MG63 (cell line): ENCODE data around the gene RASA3. TPM values are rescaled to one million over a fixed set of nuclear protein-coding genes. Genes with fewer than 3 reads are reported as not detected.
A peak's percentile ranks its signal among the peaks of the same experiment; 100 is the strongest.

Experiments used
- DNase-seq: peaks from one replicate; pipeline ENCODE4 v3.0.0-alpha.2; 2020
- H3K27me3 ChIP-seq: fragments of 250-450 bp; sonication (Bioruptor Pico); 2 replicates; pipeline ENCODE4 v1.5.1; 2020; ENCODE audit warnings: mild to moderate bottlenecking, moderate library complexity
- H3K36me3 ChIP-seq: fragments of 250-450 bp; sonication (Bioruptor Pico); 2 replicates; pipeline ENCODE4 v1.5.1; 2020; ENCODE audit warnings: mild to moderate bottlenecking, moderate library complexity
- H3K4me3 ChIP-seq: fragments of 250-450 bp; sonication (Bioruptor Pico); 2 replicates; pipeline ENCODE4 v1.5.1; 2020; ENCODE audit warnings: mild to moderate bottlenecking, moderate library complexity
- H3K9me3 ChIP-seq: fragments of 250-450 bp; sonication (Bioruptor Pico); 2 replicates; pipeline ENCODE4 v1.5.1; 2020; ENCODE audit warnings: mild to moderate bottlenecking, moderate library complexity
- total RNA-seq: library from RNA; depleted of rRNA; stranded (reverse); fragments of >200 nt; shearing (Covaris generic); gene quantifications from 2 replicates; pipeline ENCODE4 v1.2.3, GENCODE V29; 2014; ENCODE audit warnings: low replicate concordance

RASA3 gene
- total RNA-seq, 1 experiment from 2014 or later, result 21.7 TPM

DNA sequence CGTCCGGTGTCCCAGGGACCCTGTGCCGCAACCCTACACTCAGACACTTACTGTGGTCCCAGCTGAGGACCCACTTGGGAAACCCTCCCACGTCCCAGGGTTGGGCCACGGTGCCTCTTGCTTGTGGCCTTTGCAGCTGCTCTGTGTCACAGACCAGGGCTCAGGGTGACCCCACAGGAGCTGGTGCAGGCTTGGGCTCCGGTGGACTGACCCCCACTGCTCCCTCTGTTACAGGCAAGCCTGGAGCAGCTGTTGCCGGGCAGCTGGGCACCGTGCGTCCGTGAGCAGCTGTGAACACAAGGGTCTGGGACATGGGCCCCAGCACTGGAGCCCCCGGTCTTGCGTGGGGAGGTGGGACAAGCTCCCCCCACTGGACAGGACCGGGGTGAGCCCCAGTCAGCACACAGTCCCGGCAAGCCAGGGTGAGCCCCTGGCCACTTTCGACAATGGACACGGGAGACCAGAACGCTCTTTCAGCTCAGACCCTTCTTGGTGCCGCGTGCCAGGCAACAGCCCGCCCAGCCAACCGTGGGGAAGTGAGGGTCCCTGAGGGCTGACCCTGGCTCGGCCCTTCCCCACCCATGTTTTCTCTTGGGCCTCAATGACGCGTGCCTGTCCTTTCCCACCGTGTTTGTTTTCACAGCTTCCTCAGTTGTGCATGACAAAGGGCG, 92.8 kb downstream of the RASA3 start:
- no peak for DNase-seq
- H3K36me3 ChIP-seq, result peaks cover 19% of the 10 kb centered on the region
- no peaks in the 10 kb centered on the region for H3K9me3 ChIP-seq
- H3K27me3 ChIP-seq, result no peaks in the 10 kb centered on the region
- H3K4me3 ChIP-seq, result no peak overlapping the region

DNA sequence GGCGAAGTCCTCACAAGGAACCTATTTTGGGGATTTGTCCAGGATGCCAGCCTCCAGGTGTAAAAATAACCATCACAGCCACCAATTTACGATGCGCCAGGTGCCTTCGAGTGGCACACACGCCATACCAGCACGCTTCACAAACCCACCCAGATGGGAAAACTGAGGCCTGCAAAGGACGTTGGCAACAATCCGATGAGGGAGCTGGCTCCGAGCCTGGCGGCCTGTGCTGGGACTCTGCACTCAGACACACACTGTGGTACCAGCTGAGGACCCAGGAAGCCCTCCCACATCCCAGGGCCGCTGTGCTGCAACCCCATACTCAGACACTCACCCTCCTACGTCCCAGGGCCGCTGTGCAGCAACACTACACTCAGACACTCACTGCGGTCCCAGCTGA, 93.5 kb downstream of the RASA3 start:
- peaks cover 19% of the 10 kb centered on the region for H3K36me3 ChIP-seq
- H3K27me3 ChIP-seq, result no peaks in the 10 kb centered on the region
- H3K4me3 ChIP-seq, result no peak overlapping the region
- no peaks in the 10 kb centered on the region for H3K9me3 ChIP-seq
- no peak for DNase-seq

DNA sequence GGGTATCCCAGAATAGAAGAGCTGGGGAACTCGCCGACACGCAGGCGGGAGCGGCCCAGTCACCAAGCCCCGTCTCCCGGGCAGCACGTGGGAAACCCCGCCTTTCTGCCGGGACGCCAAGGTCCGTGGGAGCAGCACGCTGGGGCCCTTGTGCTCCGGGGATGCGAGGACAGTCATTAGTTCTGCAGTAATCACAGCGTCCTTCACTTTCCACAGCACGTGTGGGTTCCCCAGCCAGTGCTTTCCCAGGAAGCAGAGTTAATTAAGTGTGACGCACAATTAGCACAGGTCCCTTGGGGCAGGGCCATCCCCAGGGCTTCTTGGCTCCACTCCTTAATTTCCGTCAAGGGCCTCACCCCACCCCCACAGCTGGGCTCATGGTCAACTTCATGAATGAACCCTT, 94.2 kb downstream of the RASA3 start:
- Histone ChIP-seq H3K36me3 (peaks cover 18% of the 10 kb centered on the region), H3K27me3 (no peaks in the 10 kb centered on the region), H3K4me3 (no peak overlapping the region), H3K9me3 (no peaks in the 10 kb centered on the region)
- DNase-seq, result no peak

DNA sequence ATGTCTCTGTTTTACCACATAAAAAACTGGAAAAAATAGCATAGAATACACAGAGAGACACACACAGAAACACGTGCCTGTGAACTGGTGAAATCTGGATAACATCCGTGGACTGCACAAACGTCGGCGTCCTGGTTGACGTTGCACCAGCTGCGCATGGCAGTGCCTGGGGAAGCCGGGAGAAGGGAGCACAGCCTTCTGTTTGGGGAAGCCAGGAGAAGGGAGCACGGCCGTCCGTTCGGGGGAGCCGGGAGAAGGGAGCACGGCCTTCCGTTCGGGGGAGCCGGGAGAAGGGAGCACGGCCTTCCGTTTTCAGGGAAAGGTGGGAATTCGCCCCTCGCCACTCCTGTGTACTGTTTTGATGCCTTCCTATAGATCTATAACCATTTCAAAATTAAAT, 94.7 kb downstream of the RASA3 start:
- H3K9me3 ChIP-seq, result no peaks in the 10 kb centered on the region
- DNase-seq, result no peak
- no peaks in the 10 kb centered on the region for H3K27me3 ChIP-seq
- H3K36me3 ChIP-seq, result peaks cover 13% of the 10 kb centered on the region
- no peak overlapping the region for H3K4me3 ChIP-seq

GRCh38 chr13:114035583-114036531, 96.6 kb downstream of the RASA3 start:
- Histone ChIP-seq H3K9me3 (no peaks in the 10 kb centered on the region), H3K27me3 (no peaks in the 10 kb centered on the region), H3K36me3 (peaks cover 3% of the 10 kb centered on the region), H3K4me3 (no peak overlapping the region)
- no peak for DNase-seq

DNA sequence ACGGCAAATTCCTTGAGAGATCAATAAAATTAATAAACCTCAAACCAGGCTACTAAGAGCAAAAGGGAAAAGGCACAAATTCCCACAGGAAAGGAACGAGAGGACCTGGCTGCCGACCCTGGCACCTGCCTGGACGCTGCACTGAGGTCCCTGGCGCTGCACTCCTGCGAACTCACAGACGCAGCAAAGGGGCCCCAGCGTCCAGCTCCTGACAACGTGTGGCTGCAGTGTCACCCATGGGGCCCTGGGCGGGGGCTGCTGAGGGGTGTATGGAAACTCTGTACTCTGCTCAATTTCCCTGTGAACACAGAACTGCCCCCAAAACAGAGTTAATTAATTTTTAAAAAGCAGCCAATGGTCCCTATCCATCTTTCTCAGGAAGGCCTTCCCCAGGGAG, 97.2 kb downstream of the RASA3 start:
- Histone ChIP-seq H3K9me3 (no peaks in the 10 kb centered on the region), H3K4me3 (no peak overlapping the region), H3K27me3 (no peaks in the 10 kb centered on the region), H3K36me3 (peaks cover 3% of the 10 kb centered on the region)
- no peak for DNase-seq

DNA sequence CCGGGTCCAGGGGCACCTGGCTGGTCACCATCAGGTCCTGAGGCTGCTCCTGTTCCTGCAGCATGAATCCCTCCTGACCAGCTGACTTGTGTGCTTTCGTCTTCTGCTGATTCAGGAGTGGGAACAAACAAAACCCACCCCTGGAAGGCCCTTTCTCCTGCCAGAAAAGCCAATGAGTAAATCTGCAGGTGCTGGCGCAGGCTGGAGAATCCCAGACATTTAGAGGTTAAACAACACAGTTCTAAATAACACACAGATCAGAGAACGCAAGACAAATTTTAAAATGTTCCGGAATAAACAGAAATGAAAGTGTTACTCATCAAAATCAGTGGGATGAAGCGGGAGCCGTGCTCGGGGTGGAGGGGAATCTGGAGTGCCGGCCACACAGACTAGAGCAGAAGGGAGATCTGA, 97.9 kb downstream of the RASA3 start:
- Histone ChIP-seq H3K27me3 (no peaks in the 10 kb centered on the region), H3K36me3 (peaks cover 3% of the 10 kb centered on the region), H3K4me3 (no peak overlapping the region), H3K9me3 (no peaks in the 10 kb centered on the region)
- DNase-seq, result no peak

- H3K36me3 ChIP-seq, result peaks cover 3% of the 10 kb centered on the region
- DNase-seq, result no peak
- H3K27me3 ChIP-seq, result no peaks in the 10 kb centered on the region
- no peaks in the 10 kb centered on the region for H3K9me3 ChIP-seq
- no peak overlapping the region for H3K4me3 ChIP-seq
Observed at GRCh38 chr13:114033541-114034315, 98.7 kb downstream of the RASA3 start.

- no peaks in the 10 kb centered on the region for H3K27me3 ChIP-seq
- peak; percentile 26 for DNase-seq
- no peak overlapping the region for H3K4me3 ChIP-seq
- H3K9me3 ChIP-seq, result no peaks in the 10 kb centered on the region
- H3K36me3 ChIP-seq, result peaks cover 9% of the 10 kb centered on the region
Observed at GRCh38 chr13:114032126-114032799, 100.2 kb downstream of the RASA3 start.

DNA sequence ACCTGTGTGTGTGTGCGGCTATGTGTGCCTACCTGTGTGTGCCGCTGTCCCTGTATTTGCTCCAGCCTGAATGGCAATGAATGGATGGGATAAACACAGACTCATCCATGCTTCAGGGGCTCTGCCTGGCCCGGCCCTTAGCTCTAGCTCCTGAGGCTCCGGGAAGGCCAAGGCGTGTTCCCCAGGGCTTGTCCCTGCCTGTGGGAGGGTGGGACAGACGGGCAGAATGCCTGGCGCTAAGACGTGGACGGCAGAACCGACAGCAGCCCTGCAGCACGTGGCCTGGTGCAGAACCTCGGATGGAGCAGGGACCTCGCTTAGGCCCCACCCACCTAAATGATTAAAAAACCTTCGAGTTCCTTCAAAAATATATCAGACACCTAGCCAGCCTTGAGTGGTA, 100.8 kb downstream of the RASA3 start:
- no peaks in the 10 kb centered on the region for H3K27me3 ChIP-seq
- DNase-seq, result no peak
- peaks cover 13% of the 10 kb centered on the region for H3K36me3 ChIP-seq
- no peak overlapping the region for H3K4me3 ChIP-seq
- no peaks in the 10 kb centered on the region for H3K9me3 ChIP-seq

- H3K9me3 ChIP-seq, result no peaks in the 10 kb centered on the region
- no peak overlapping the region for H3K4me3 ChIP-seq
- H3K27me3 ChIP-seq, result no peaks in the 10 kb centered on the region
- peaks cover 13% of the 10 kb centered on the region for H3K36me3 ChIP-seq
- DNase-seq, result no peak
Observed at GRCh38 chr13:114030666-114031610, 101.5 kb downstream of the RASA3 start.

GRCh38 chr13:114029866-114030625, 102.4 kb downstream of the RASA3 start:
- H3K27me3 ChIP-seq, result no peaks in the 10 kb centered on the region
- DNase-seq, result no peak
- H3K36me3 ChIP-seq, result peaks cover 15% of the 10 kb centered on the region
- H3K9me3 ChIP-seq, result no peaks in the 10 kb centered on the region
- H3K4me3 ChIP-seq, result no peak overlapping the region

DNA sequence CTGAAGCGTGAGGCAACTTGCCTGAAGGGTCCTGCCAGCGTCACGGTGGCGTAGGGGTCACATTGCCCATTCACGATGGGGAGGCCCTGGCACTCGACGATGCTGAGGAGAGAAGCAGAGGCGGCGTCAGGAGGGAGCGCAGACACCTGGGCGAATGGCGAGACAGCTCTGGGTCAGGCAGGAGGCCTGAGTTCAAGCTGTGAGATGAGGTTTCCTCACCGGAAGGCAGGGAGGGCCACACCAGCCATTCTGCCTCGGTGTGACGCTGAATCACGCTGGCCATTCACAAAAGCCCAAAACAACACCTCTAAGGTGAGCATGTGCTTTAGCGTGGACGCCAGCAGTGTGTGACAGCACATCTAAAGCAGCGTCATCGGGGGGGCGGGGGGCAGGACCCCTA, 104.6 kb downstream of the RASA3 start:
- Histone ChIP-seq H3K9me3 (no peaks in the 10 kb centered on the region), H3K36me3 (peaks cover 15% of the 10 kb centered on the region), H3K4me3 (no peak overlapping the region), H3K27me3 (no peaks in the 10 kb centered on the region)
- DNase-seq, result no peak

DNA sequence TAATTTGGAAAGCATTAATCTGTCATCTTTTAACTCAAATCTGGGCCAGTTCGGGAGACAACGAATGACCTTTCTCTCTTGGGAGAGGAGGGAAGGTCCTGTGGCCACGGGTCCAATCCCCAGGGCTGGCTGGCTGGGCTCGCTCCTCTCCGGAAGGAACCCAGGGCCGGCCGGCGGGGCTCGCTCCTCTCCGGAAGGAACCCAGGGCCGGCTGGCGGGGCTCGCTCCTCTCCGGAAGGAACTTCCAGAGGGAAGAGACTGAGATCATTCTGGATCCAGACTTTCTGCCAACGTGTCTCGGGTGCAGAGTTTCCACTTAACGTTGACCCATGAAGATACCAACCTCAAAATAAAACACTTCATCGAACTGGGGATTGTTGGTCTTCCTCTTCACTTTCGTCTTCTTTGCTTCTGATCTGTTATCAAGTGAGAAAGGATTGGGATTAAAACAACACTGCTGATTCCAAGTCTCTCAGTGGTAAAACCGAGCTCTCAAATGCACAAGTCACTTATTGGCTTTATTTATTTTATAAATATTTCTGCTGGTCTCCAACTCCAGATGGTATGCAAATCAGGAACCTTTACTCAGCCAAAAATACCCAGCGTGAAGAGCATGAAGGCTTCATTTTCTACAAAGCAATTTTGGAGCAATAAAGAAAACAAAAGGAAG, 105.2 kb downstream of the RASA3 start:
- no peak overlapping the region for H3K4me3 ChIP-seq
- H3K9me3 ChIP-seq, result no peaks in the 10 kb centered on the region
- DNase-seq, result no peak
- peaks cover 15% of the 10 kb centered on the region for H3K36me3 ChIP-seq
- H3K27me3 ChIP-seq, result no peaks in the 10 kb centered on the region

- no peak for DNase-seq
- Histone ChIP-seq H3K9me3 (no peaks in the 10 kb centered on the region), H3K36me3 (peaks cover 13% of the 10 kb centered on the region), H3K27me3 (no peaks in the 10 kb centered on the region), H3K4me3 (no peak overlapping the region)
Observed at GRCh38 chr13:114026481-114026880, 105.9 kb downstream of the RASA3 start.
